Glomerular endothelial cell (primary cell): ENCODE measurements around the gene STAG3. TPM values are rescaled to one million over a fixed set of nuclear protein-coding genes. Genes with fewer than 3 reads are reported as not detected.
"Not testable (repeated sequence)": the region's sequence is repeated elsewhere in the genome, so short reads cannot be mapped to it uniquely, and the experiment has no call there.

ENCODE experiments used
- DNase-seq: peaks from one replicate; pipeline ENCODE4 v3.0.0-alpha.2; 2011; ENCODE audit warnings: low read depth, low spot score; ENCODE audit errors: extremely low read depth
- total RNA-seq: library from RNA; depleted of rRNA; stranded (reverse); fragments of >200 nt; gene quantifications from 2 replicates; pipeline ENCODE4 v1.2.3, GENCODE V29; 2015

STAG3 gene
- total RNA-seq, 1 donor from 2014 or later = 1.1 TPM

DNA sequence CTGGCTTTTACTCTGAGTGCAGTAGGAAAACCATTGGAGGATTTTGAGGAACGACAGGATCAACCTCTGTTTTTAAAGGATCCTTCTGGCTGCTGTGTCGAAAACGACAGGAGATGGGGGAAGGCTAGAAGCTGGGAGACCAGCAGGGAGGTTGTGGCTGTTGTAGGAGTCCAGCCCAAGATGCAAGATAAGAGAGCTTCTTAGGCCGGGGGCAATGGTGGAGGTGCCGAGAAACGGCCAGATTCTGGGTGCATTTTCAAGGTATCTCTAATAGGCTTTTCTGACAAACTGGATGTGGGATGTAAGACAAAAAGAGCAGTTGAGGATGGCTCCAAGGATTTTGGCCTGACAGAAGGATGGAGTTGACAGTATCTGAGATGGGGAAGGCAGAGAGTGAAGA lies 31.8 kb downstream of the STAG3 start:
- no peak for DNase-seq

GRCh38 chr7:100210805-100211204 lies 33.1 kb downstream of the STAG3 start:
- DNase-seq = no peak

DNA sequence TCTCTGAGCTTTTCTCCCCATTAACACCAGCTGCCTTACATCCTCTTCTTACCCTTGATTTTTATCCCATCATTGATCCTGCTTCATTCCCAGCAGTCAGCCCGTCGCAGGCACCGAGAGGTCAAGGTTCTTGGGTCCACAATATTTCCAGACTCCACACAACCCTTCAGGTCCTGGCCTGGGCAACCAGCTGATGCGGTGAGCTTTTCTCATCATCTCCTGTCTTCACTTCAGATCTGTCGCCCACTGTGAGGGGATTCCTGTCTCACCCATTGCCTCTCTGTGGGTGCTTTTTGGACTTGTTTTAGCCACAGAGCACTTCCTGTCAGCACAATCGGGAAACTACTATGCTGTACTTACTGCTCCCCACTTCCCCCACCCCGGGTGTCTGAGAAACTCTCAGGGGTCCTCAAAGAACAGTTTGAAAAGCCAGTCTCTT lies 33.6 kb downstream of the STAG3 start:
- DNase-seq = no peak

DNA sequence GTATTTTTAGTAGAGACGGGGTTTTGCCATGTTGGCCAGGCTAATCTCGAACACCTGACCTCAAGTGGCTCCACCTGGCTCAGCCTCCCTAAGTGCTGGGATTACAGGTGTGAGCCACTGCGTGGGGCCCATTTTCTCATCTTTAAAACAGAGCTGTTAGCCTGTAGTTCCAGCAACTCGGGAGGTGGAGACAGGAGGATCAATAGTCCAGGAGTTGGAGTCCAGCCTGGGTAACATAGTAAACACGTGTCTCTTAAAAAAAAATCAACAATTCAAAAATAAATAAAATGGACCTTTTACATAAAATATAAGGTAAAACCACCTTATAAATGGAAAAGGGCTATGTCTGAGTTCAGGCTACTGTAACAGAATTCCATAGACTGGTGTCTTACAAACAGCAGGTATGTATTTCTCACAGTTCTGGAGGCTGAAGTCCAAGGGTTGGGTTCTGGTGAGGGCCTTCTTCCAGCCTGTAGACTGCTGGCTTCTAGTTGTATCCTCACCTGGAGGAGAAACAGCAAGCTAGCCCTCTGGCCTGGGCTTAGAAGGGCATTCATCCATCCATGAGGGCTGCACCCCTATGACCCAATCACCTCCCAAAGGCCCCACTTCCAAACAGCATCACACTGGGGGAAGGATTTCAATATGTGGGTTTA lies 35.0 kb downstream of the STAG3 start:
- DNase-seq = no peak

DNA sequence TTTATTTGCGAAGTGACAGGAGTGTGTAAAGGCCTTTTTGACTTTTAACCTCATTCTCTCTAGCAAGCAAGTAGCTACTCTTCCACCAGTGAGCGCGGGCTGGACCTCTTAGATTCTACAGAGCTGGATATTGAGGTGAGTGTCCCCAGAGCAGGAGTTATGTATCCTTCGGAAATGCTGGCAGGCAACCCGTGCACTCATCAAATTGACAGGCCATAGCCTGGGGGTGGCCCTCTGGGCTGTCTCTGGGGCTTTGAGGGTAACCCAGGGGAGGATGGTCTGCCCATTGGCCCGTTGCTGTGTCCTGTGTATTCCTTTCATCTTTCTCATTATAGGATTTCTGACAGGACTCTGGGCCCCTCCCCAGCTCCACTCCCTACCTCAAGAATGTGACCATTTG lies 36.0 kb downstream of the STAG3 start:
- no peak for DNase-seq

DNA sequence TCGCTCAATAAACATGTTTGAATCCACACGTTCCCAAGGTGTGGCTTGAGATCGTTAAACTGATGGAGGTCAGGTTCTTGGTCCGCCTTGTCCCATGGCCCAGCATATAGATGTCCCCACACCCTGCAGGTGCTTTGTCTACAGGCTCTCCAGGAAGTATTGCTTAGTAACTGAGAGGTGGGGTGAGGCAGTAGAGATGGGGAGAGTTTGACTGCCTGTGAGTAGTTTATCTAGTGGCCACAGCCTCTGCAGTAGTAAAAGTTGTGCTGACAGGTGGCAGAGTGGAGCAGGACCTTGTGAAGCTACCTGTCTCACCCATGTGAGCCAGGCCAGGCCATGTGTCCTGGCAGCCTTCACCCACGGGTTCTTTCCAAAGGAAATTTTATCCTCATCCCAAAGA lies 36.6 kb downstream of the STAG3 start:
- DNase-seq = not testable (repeated sequence)

DNA sequence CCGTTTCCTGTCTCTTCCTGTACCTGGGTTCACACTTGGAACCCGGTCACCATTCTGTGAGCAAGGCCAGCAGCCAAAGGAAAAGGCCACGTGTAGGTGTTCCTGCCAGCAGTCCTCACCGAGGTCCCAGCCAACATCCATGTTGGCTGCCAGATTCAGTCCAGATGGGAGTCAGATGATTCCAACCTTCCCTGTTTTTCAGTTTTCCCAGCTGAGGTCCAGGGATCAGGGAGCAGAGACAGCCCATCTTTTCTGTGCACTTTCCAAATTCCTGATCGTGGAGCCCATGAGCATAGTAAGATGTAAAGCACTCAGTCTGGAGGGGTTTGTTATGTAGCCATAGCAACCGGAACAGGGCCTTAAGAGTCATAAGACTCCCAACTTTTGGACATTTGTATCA lies 38.2 kb downstream of the STAG3 start:
- DNase-seq = no peak

GRCh38 chr7:100217934-100218333 lies 40.2 kb downstream of the STAG3 start:
- DNase-seq = peak; percentile 4

DNA sequence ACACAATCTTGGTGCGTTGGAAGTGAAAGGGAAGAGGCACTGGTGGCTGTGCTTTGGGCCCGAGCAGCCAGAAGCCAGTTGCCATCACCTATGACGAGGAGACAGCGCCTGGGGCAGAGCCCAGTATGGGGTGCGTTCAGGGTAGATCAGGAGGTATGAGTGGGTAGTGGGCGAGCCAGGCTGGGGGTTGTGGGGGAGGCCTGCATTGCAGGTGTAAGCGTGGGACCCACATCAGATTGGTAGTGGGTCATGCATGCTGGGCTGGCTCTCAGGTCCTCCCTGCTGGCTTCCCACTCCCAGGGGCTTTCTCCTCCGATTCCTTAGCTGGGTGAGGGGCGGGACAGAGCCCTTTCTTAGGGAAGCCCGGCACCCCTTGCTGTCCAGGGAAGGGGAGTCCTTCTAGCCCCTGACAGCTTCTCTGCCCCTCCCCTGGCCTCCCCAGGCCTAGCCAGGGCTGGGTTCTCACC lies 41.6 kb downstream of the STAG3 start:
- DNase-seq = no peak

DNA sequence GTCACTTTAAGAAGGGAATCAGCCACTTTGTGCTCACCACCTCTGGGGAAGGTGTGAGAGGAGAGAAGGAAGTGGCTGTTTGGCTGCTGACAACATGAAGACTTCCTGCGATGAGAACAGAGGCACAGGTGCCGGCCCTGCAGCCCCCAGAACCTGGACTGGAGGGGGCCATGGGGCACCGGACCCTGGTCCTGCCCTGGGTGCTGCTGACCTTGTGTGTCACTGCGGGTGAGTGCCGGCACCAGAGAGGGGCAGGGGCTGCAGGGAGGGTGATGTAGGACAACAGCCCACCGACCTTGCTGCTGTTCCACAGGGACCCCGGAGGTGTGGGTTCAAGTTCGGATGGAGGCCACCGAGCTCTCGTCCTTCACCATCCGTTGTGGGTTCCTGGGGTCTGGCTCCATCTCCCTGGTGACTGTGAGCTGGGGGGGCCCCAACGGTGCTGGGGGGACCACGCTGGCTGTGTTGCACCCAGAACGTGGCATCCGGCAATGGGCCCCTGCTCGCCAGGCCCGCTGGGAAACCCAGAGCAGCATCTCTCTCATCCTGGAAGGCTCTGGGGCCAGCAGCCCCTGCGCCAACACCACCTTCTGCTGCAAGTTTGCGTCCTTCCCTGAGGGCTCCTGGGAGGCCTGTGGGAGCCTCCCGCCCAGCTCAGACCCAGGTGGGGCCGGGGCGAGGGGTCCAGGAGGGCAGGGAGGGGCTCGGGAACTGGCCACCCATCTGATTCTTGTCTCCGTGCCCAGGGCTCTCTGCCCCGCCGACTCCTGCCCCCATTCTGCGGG lies 42.3 kb downstream of the STAG3 start, which contains the start of gene PVRIG:
Gene PVRIG, plus strand, starts transcription at position 149 of the 785 bp plus-strand sequence. Its CDS starts 22 bp downstream, at position 171.
- DNase-seq = not testable (repeated sequence)

GRCh38 chr7:100220586-100221230 lies 43.0 kb downstream of the STAG3 start:
- no peak for DNase-seq

DNA sequence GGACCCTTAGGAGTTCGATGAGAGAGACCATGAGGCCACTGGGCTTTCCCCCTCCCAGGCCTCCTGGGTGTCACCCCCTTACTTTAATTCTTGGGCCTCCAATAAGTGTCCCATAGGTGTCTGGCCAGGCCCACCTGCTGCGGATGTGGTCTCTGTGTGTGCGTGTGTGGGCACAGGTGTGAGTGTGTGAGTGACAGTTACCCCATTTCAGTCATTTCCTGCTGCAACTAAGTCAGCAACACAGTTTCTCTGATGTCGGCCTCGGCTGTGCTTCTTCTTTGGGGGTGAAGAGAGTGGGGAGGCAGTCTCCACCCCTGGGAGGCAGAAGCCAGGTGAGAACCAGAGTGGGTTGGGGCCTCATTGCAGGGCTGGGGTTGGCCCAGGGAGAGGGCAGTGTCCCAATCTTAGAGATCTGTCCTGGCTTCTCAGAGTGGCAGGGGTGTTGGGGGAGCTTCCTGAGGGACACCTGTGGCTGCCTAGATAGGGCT lies 43.6 kb downstream of the STAG3 start:
- no peak for DNase-seq

DNA sequence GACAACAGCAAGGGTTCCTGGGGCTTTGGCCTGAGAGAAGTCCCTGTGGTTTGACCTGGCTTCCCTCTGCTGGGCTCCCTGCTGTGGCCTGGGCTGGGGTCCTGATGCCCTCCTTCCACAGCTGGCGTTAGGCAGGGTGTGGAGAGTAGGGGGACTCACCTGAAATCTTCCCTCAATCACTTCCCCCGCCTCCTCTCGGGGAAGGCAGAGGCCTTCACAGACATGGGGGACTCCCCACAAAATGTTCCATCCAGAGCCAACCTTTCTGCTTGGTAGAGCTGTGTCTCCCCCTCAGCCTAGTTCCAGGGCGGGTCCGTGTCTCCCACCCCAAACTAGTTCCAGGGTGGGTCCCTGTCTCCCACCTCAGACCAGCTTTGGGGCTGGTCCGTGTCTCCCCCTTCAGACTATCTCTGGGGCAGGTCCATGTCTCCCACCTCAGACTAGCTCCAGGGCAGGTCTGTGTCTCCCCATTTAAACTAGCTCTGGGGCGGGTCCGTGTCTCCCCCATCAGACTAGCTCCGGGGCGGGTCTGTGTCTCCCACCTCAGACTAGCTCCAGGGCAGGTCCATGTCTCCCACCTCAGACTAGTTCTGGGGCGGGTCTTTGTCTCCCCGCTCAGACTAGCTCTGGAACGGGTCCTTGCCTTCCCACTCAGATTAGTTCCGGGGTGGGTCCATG lies 44.2 kb downstream of the STAG3 start:
- no peak for DNase-seq

DNA sequence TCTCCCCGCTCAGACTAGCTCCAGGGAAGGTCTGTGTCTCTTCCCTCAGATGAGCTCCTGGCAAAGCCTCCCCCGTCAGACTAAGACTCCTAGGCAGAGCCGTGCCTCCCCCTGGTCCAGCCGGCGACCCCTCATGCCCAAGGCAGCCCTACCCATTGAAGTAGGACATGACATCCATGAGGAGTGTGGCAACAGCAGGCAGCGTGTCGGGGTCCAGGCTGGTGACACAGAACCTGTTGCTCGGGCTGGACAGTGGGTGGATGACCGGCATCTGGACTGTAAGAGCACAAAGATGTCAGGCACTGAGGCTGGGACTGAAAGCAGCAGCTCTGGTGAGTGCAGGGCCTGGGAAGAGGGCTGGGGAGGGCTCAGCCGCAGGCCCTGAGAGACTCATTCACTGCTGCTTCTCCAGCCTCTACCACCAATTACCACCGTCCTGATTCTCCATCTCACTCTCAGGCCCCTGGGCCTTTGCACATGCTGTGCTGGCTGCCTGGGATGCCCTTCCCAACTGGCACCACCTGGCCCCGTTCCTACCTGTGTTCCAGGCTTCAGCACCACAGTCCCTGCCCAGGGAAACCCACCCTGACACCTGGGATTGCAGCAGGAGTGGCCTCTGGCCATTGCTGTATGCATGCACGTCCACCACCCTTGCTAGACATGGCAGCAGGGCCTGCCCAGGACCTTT lies 44.9 kb downstream of the STAG3 start:
- no peak for DNase-seq

GRCh38 chr7:100223376-100223927 lies 45.7 kb downstream of the STAG3 start:
- DNase-seq = not testable (repeated sequence)

GRCh38 chr7:100224891-100225290 lies 47.2 kb downstream of the STAG3 start:
- not testable (repeated sequence) for DNase-seq

DNA sequence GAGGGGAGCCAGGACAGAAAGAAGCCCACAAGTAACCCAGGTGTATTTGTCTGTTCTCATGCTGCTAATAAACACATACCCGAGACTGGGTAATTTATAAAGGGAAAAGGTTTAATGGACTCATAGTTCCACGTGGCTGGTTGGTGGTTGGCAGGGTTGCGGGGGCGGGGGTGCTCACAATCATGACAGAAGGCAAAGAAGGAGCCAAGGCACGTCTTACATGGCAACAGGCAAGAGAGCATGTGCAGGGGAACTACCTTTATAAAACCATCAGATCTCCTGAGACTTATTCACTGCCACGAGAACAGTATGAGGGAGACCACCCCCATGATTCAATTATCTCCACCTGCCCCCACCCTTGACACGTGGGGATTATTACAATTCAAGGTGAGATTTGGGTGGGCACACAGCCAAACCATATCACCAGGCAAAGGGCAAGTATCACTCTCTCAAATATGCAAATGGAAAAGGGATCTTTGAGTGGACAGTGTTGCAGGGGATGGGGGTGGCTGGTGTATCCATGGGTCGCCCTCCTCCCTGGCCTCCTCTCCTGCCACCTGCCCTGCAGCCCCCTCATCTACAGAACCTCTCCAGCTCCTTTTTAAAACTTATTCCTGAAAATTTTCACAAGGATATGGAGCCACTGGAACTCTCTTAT lies 57.1 kb downstream of the STAG3 start:
- DNase-seq = not testable (repeated sequence)

DNA sequence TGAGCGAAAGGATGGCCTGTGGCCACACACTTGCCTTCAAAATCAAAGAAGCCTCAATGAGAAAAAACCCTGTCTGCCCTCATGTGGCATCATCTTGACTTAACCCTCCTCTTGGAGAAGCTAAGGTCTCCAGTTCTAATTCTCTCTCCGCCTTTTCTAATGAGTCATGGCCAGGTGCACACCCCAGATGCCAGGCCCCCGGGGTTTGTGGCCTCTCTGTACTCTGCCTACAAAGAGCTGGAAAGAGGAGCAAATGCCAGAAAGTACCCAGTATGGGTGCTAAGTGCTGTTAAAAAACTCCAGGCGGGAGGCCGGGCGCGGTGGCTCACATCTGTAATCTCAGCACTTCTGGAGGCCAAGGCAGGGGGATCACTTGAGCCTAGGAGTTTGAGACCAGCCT lies 62.3 kb downstream of the STAG3 start:
- DNase-seq = not testable (repeated sequence)

DNA sequence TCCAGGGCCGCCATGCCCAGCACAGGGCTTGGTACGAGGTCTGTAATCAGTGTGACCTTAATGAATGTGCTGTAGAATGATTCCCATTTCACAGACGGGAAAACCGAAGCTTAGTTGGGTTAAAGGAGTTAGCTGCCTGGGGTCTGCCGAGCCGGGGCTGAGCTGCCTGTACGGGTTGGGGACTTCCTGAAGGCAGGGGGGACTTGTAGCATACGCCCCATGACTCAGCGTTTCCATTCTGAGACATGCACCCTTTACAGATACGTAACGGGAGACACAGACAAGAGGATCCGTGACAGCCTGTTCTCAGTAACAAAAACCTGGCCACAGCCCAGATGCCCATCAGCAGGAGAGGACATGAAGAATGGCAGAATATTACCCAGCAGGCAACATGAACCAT lies 65.7 kb downstream of the STAG3 start:
- not testable (repeated sequence) for DNase-seq
